ENCODE measurements around the gene CNTRL. TPM values are rescaled to one million over a fixed set of nuclear protein-coding genes. Genes with fewer than 3 reads are reported as not detected.

The CNTRL gene
- polyA plus RNA-seq, 1 of the 3 experiments (the other 2 are of a cell fraction): 3.6 TPM

DNA sequence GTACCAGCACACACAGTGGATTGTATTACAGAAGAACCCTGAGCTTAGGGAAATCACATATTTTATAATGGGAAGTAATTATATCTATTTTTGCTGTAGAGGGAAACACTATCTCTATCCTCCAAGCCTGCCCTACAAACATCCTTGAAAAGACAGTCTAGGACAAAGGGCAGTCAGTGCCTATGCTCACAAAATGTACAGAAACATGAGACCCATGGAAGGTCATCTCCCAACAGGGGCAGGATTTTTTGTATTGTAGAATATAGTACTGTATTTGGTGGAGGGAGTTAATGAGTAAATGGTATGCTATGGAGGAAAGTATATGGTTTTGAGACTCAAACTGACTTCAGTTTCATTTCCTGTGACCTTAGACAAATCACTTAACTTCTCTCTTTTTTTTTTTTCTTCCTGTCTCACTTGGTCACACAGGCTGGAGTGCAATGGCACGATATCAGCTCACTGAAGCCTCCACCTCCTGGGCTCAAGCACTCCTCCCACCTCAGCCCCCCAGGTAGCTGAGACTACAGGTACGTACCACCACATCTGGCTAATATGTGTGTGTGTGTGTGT, 132.7 kb downstream of the CNTRL start:
- no peak for DNase-seq
- H3K9me3 ChIP-seq: no peaks in the 10 kb centered on the region
- no peaks in the 10 kb centered on the region for H3K79me2 ChIP-seq (ENCODE audit: insufficient read depth)
- H3K4me1 ChIP-seq (ENCODE audit: control insufficient read depth in 1 of 2, insufficient read depth in 2 of 2, low read depth in 1 of 2, low read length in 1 of 2): peaks cover 0 to 2% of the 10 kb centered on the region in 2 experiments; a peak in 2 of 4 replicates
- H3K27me3 ChIP-seq (ENCODE audit: insufficient read depth): no peaks in the 10 kb centered on the region
- CTCF ChIA-PET: interaction anchor here (1.0 kb wide), 1 partner anchor 16 kb away, joined by 3 read pairs; no protein-coding TSS in a partner anchor
- POLR2A ChIA-PET: no interaction called here
- no peak overlapping the region for H3K4me2 ChIP-seq
- H3K4me3 ChIP-seq (ENCODE audit: low read depth in 2 of 2, low read length in 1 of 2): no peak overlapping the region
- no peaks in the 10 kb centered on the region for H3K9me2 ChIP-seq
- H3K27ac ChIP-seq (ENCODE audit: low read depth in 2 of 2, low read length in 1 of 2): no peak overlapping the region
- no peaks in the 10 kb centered on the region for H4K20me1 ChIP-seq (ENCODE audit: insufficient read depth)
- peaks cover 9% of the 10 kb centered on the region for H3F3A ChIP-seq (replicated peaks; ENCODE audit: insufficient read depth)
- no peak overlapping the region for H3K9ac ChIP-seq
- no peaks in the 10 kb centered on the region for H3K36me3 ChIP-seq (replicated peaks in 1 of 2; ENCODE audit: control insufficient read depth in 1 of 2, insufficient read depth in 2 of 2, low read length in 1 of 2)
- TF ChIP-seq TEAD4 (IDR thresholded peaks at IDR 0.05; ENCODE audit: borderline replicate concordance, insufficient read depth) (no peak), SMC3 (IDR thresholded peaks at IDR 0.05; ENCODE audit: low read depth, low read length) (no peak), ELF1 (IDR thresholded peaks at IDR 0.05) (no peak), JUND (IDR thresholded peaks at IDR 0.05) (no peak), NRF1 (IDR thresholded peaks at IDR 0.05; ENCODE audit: low read depth, low read length) (no peak), RCOR1 (IDR thresholded peaks at IDR 0.05; ENCODE audit: low read length) (no peak), EZH2phosphoT487 (IDR thresholded peaks at IDR 0.05; ENCODE audit: borderline replicate concordance, low read depth) (no peak), GABPA (IDR thresholded peaks at IDR 0.05; ENCODE audit: low read depth) (no peak)
- H2AFZ ChIP-seq (ENCODE audit: low read depth): no peak overlapping the region
- WGBS (ENCODE audit: low lambda C conversion rate): 87% methylated on average over 2 of the region's 2 CpGs

DNA sequence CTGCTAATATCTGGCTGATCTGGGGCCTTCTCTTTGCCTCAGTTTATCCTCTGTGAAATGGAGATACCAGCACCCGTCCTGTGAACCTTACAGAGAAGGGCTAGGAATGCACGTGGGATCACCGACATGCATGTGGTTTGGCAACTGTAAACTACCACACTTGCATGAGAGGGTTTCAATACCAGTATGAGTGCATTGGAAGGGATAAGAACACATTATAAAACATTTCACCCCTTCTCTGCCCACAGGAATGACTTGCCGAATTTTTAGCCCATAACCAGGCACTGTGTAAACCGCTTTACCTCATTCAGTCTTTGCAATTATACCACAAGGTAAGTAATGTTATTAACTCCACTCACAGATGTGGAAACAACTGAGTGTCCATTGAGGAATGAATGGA, 135.8 kb downstream of the CNTRL start:
- Histone ChIP-seq H3K27ac (ENCODE audit: low read depth in 2 of 2, low read length in 1 of 2) (no peak overlapping the region), H3K27me3 (ENCODE audit: insufficient read depth) (no peaks in the 10 kb centered on the region), H3K9me3 (no peaks in the 10 kb centered on the region), H3K4me3 (ENCODE audit: low read depth in 2 of 2, low read length in 1 of 2) (no peak overlapping the region), H3K36me3 (replicated peaks in 1 of 2; ENCODE audit: control insufficient read depth in 1 of 2, insufficient read depth in 2 of 2, low read length in 1 of 2) (no peaks in the 10 kb centered on the region), H3F3A (replicated peaks; ENCODE audit: insufficient read depth) (peaks cover 9% of the 10 kb centered on the region), H3K4me2 (no peak overlapping the region), H2AFZ (ENCODE audit: low read depth) (no peak overlapping the region), H3K79me2 (ENCODE audit: insufficient read depth) (no peaks in the 10 kb centered on the region), H3K9me2 (no peaks in the 10 kb centered on the region), H4K20me1 (ENCODE audit: insufficient read depth) (no peaks in the 10 kb centered on the region), H3K4me1 (ENCODE audit: control insufficient read depth in 1 of 2, insufficient read depth in 2 of 2, low read depth in 1 of 2, low read length in 1 of 2) (no peaks in the 10 kb centered on the region), H3K9ac (no peak overlapping the region)
- ChIA-PET POLR2A (no interaction called here), CTCF (interaction anchor here (1.6 to 4.3 kb wide), 3 partner anchors 57 to 191 kb away, joined by 3 to 64 read pairs (median 45); partner anchors contain the start of gene GSN)
- DNase-seq: no peak
- no peak for TF ChIP-seq RAD21 (IDR thresholded peaks at IDR 0.05; ENCODE audit: low read length)
- no peak for TF ChIP-seq YY1 (IDR thresholded peaks at IDR 0.05; ENCODE audit: low read depth)
- TF ChIP-seq MAX (IDR thresholded peaks at IDR 0.05; ENCODE audit: low read depth): no peak
- TF ChIP-seq GATA2 (CRISPR knock-in tag; IDR thresholded peaks at IDR 0.05): no peak
- no peak for TF ChIP-seq SIN3A (IDR thresholded peaks at IDR 0.05; ENCODE audit: borderline replicate concordance, low read depth, low read length)
- no peak for TF ChIP-seq JUND (IDR thresholded peaks at IDR 0.05)
- no peak for TF ChIP-seq CHD2 (IDR thresholded peaks at IDR 0.05; ENCODE audit: low read length, partially characterized antibody)
- TF ChIP-seq ZBTB33 (IDR thresholded peaks at IDR 0.05; ENCODE audit: borderline replicate concordance, low read depth): no peak
- no peak for TF ChIP-seq GABPA (IDR thresholded peaks at IDR 0.05; ENCODE audit: low read depth)
- no peak for TF ChIP-seq MXI1 (IDR thresholded peaks at IDR 0.05; ENCODE audit: low read depth, low read length)
- TF ChIP-seq RFX5 (IDR thresholded peaks at IDR 0.05; ENCODE audit: low read length): no peak
- TF ChIP-seq NRF1 (IDR thresholded peaks at IDR 0.05; ENCODE audit: low read depth, low read length): no peak
- TF ChIP-seq, protein P1, sequence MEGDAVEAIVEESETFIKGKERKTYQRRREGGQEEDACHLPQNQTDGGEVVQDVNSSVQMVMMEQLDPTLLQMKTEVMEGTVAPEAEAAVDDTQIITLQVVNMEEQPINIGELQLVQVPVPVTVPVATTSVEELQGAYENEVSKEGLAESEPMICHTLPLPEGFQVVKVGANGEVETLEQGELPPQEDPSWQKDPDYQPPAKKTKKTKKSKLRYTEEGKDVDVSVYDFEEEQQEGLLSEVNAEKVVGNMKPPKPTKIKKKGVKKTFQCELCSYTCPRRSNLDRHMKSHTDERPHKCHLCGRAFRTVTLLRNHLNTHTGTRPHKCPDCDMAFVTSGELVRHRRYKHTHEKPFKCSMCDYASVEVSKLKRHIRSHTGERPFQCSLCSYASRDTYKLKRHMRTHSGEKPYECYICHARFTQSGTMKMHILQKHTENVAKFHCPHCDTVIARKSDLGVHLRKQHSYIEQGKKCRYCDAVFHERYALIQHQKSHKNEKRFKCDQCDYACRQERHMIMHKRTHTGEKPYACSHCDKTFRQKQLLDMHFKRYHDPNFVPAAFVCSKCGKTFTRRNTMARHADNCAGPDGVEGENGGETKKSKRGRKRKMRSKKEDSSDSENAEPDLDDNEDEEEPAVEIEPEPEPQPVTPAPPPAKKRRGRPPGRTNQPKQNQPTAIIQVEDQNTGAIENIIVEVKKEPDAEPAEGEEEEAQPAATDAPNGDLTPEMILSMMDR (IDR thresholded peaks at IDR 0.05): no peak
- no peak for TF ChIP-seq ELF1 (IDR thresholded peaks at IDR 0.05)
- TF ChIP-seq, protein P2, sequence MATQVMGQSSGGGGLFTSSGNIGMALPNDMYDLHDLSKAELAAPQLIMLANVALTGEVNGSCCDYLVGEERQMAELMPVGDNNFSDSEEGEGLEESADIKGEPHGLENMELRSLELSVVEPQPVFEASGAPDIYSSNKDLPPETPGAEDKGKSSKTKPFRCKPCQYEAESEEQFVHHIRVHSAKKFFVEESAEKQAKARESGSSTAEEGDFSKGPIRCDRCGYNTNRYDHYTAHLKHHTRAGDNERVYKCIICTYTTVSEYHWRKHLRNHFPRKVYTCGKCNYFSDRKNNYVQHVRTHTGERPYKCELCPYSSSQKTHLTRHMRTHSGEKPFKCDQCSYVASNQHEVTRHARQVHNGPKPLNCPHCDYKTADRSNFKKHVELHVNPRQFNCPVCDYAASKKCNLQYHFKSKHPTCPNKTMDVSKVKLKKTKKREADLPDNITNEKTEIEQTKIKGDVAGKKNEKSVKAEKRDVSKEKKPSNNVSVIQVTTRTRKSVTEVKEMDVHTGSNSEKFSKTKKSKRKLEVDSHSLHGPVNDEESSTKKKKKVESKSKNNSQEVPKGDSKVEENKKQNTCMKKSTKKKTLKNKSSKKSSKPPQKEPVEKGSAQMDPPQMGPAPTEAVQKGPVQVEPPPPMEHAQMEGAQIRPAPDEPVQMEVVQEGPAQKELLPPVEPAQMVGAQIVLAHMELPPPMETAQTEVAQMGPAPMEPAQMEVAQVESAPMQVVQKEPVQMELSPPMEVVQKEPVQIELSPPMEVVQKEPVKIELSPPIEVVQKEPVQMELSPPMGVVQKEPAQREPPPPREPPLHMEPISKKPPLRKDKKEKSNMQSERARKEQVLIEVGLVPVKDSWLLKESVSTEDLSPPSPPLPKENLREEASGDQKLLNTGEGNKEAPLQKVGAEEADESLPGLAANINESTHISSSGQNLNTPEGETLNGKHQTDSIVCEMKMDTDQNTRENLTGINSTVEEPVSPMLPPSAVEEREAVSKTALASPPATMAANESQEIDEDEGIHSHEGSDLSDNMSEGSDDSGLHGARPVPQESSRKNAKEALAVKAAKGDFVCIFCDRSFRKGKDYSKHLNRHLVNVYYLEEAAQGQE (IDR thresholded peaks at IDR 0.05; ENCODE audit: low read depth, low read length): no peak
- no peak for TF ChIP-seq MEF2A (IDR thresholded peaks at IDR 0.05; ENCODE audit: borderline replicate concordance, low read depth)
- no peak for TF ChIP-seq RXRA (IDR thresholded peaks at IDR 0.05; ENCODE audit: borderline replicate concordance, low read depth)
- 84% methylated on average over 4 of the region's 5 CpGs for WGBS (ENCODE audit: low lambda C conversion rate)
